MCF 10A (cell line): ENCODE data around the gene APLF. TPM values are rescaled to one million over a fixed set of nuclear protein-coding genes. Genes with fewer than 3 reads are reported as not detected.
A peak's percentile ranks its signal among the peaks of the same experiment; 100 is the strongest.

ENCODE experiments used
- BruUV-seq: library from RNA; stranded (reverse); fragments of 400-500 nt; replicated peaks from 2 replicates; lab custom pipeline; 2021; lab: Mats Ljungman, UMichigan
- CTCF ChIA-PET: fragments of 300-600 bp; sonication (Branson Sonifier 250); formaldehyde crosslinking; extraction: SDS; loops from one replicate; lab custom pipeline; 2021; ENCODE audit warnings: antibody characterized with exemption, inconsistent platforms; lab: Yijun Ruan, JAX
- POLR2A ChIA-PET: fragments of 300-600, 350-650 bp; sonication (Branson Sonifier 250); formaldehyde crosslinking; extraction: SDS; loops from one replicate; lab custom pipeline; 2020; ENCODE audit warnings: antibody characterized with exemption, inconsistent platforms; lab: Yijun Ruan, JAX
- DNase-seq: peaks from one replicate; pipeline ENCODE4 v3.0.0-alpha.2; 2018; ENCODE audit not compliant: unreplicated experiment
- H3K27ac Mint-ChIP-seq: one replicate; pipeline ENCODE4 v1.8.0; 2022; ENCODE audit warnings: mild to moderate bottlenecking, low read depth, mixed read lengths; ENCODE audit not compliant: unreplicated experiment
- H3K27me3 Mint-ChIP-seq: one replicate; pipeline ENCODE4 v1.8.0; 2022; ENCODE audit warnings: mixed read lengths; ENCODE audit not compliant: insufficient read depth, unreplicated experiment
- H3K36me3 Mint-ChIP-seq: one replicate; pipeline ENCODE4 v1.8.0; 2022; ENCODE audit warnings: mild to moderate bottlenecking, moderate library complexity, mixed read lengths; ENCODE audit not compliant: insufficient read depth, unreplicated experiment
- H3K4me1 Mint-ChIP-seq: one replicate; pipeline ENCODE4 v1.8.0; 2022; ENCODE audit warnings: mixed read lengths; ENCODE audit not compliant: insufficient read depth, unreplicated experiment
- H3K4me3 Mint-ChIP-seq: one replicate; pipeline ENCODE4 v1.8.0; 2022; ENCODE audit warnings: mild to moderate bottlenecking, moderate library complexity, mixed read lengths; ENCODE audit not compliant: unreplicated experiment
- H3K9me3 Mint-ChIP-seq: one replicate; pipeline ENCODE4 v1.8.0; 2022; ENCODE audit warnings: mixed read lengths; ENCODE audit not compliant: unreplicated experiment
- intact Hi-C: fragments of 100-400 bp; cut with micrococcal nuclease; formaldehyde crosslinking; loops from 2 replicates; pipeline ENCODE4 v1.14.1; 2022
- total RNA-seq: library from RNA; stranded (reverse); gene quantifications from 2 replicates; pipeline ENCODE4 v1.2.3, GENCODE V29; 2022
- TF ChIP-seq, protein P1 (sequence below): fragments of 200-600 bp; IDR thresholded peaks from one replicate; pipeline ENCODE4 v1.8.0; 2022; ENCODE audit warnings: antibody characterized with exemption, mild to moderate bottlenecking; ENCODE audit not compliant: unreplicated experiment

APLF gene
- total RNA-seq, 1 experiment from 2014 or later = 4.0 TPM

DNA sequence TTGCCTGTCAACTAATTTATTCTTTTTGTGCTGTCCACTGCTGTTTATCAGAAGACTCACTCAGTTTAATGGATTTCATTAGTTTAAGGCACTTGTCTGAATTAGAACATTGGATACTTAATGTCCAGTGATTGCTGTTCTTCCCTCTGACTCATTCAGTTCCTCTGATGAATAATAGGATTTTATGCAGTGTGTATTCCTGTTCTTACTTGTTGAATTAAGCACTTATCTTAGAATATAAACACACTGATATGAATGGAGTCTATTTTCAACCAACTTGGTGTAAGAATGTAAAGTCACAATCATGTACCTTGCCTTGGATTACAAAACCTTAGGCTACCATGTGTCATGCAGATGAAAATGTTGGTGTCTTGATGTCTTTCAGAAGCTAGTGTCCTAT is 89.0 kb downstream of the APLF start:
- peak; percentile 11 for DNase-seq

DNA sequence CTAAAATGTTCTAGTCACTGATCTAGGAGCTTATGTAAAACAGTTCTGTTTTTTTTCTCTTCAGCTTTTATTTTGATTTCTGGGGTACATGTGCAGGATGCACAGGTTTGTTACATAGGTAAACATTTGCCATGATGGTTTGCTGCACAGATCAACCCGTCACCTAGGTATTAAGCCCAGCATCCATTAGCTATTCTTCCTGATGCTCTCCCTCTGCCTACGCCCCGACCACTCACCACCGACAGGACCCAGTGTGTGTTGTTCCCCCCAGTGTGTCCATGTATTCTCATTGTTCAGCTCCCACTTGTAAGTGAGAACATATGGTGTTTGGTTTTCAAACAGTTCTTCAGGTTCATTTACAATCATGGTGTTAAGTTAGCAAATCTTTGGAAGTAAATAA is 91.2 kb downstream of the APLF start:
- no peak for DNase-seq
- intact Hi-C loops = no loop called here
- Mint-ChIP-seq H3K27me3 (no peaks in the 10 kb centered on the region), H3K4me1 (no peaks in the 10 kb centered on the region), H3K9me3 (no peaks in the 10 kb centered on the region), H3K4me3 (no peak overlapping the region), H3K36me3 (no peaks in the 10 kb centered on the region), H3K27ac (no peak overlapping the region)
- POLR2A ChIA-PET = no interaction called here
- no TSS peak for BruUV-seq
- TF ChIP-seq, protein P1, sequence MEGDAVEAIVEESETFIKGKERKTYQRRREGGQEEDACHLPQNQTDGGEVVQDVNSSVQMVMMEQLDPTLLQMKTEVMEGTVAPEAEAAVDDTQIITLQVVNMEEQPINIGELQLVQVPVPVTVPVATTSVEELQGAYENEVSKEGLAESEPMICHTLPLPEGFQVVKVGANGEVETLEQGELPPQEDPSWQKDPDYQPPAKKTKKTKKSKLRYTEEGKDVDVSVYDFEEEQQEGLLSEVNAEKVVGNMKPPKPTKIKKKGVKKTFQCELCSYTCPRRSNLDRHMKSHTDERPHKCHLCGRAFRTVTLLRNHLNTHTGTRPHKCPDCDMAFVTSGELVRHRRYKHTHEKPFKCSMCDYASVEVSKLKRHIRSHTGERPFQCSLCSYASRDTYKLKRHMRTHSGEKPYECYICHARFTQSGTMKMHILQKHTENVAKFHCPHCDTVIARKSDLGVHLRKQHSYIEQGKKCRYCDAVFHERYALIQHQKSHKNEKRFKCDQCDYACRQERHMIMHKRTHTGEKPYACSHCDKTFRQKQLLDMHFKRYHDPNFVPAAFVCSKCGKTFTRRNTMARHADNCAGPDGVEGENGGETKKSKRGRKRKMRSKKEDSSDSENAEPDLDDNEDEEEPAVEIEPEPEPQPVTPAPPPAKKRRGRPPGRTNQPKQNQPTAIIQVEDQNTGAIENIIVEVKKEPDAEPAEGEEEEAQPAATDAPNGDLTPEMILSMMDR = no peak
- CTCF ChIA-PET = interaction anchor here (0.5 to 1.4 kb wide), 3 partner anchors 36 to 150 kb away, joined by 3 to 7 read pairs (median 3); no protein-coding TSS in a partner anchor

More for the DNA sequence above, 89.0 kb downstream of the APLF start:
- Mint-ChIP-seq H3K27me3 (no peaks in the 10 kb centered on the region), H3K4me3 (no peak overlapping the region), H3K9me3 (no peaks in the 10 kb centered on the region), H3K4me1 (no peaks in the 10 kb centered on the region), H3K36me3 (no peaks in the 10 kb centered on the region), H3K27ac (peak overlapping the region; percentile 29)
- ChIA-PET CTCF (no interaction called here), POLR2A (no interaction called here)
- intact Hi-C loops = no loop called here
- TF ChIP-seq, protein P1 = no peak
- BruUV-seq = no TSS peak

DNA sequence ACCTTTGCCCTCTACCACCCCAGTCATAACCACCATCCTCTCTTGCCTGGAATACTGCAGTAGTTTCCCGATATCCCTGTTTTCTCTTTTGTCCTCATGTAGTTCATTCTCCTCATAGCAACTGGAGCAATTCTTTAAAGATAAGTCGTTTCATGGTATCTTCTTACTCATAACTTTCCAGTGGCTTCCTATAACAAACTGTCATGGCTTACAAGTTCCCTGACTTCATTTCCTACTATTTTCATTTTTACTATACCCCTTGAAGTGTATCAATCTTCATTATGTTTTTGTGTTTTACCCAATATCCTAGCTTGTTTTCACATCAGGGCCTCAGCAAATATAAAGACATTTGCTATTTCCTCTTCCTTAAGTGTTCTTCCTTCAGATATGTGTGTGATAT is 92.3 kb downstream of the APLF start:
- Mint-ChIP-seq H3K27ac (no peak overlapping the region), H3K9me3 (no peaks in the 10 kb centered on the region), H3K27me3 (no peaks in the 10 kb centered on the region), H3K36me3 (no peaks in the 10 kb centered on the region), H3K4me1 (no peaks in the 10 kb centered on the region), H3K4me3 (no peak overlapping the region)
- intact Hi-C loops = no loop called here
- TF ChIP-seq, protein P1 = no peak
- ChIA-PET POLR2A (no interaction called here), CTCF (interaction anchor here (0.6 to 1.4 kb wide), 4 partner anchors 36 to 453 kb away, joined by 3 read pairs; partner anchors contain the start of gene ANTXR1)
- DNase-seq = no peak
- BruUV-seq = no TSS peak

DNA sequence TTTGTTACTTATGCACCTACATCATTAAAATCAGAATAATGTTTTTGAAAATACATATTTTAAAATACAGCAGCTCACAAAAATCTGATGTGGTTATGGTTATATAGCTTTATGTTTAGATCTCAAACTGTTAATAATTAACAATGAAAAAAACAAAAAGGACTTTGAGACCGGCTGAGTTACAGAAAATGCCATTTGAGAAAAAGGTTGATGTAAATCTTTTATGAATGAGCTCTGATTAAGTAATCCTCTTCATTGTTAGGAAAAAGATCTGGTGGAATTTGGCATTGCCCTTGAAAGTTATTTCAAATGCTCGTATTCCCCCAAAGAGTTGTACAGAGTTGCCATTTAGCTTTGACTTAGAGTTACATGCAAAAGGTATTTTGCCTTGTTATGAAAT is 93.2 kb downstream of the APLF start:
- H3K4me3 Mint-ChIP-seq = no peak overlapping the region
- BruUV-seq = no TSS peak

More for the DNA sequence above, 93.2 kb downstream of the APLF start:
- intact Hi-C loops = no loop called here
- Mint-ChIP-seq H3K9me3 (no peaks in the 10 kb centered on the region), H3K36me3 (no peaks in the 10 kb centered on the region), H3K27ac (no peak overlapping the region), H3K4me1 (peaks cover 6% of the 10 kb centered on the region), H3K27me3 (no peaks in the 10 kb centered on the region)
- CTCF ChIA-PET = interaction anchor here (1.2 kb wide), 1 partner anchor 35 kb away, joined by 3 read pairs; no protein-coding TSS in a partner anchor
- DNase-seq = no peak
- TF ChIP-seq, protein P1 = no peak
- POLR2A ChIA-PET = no interaction called here
